Nephron progenitor cell (in vitro differentiated cells): Measurements from ENCODE around the gene TAX1BP1.

Experiments used
- DNase-seq: peaks from one replicate; pipeline ENCODE4 v3.0.0; 2021
- H3K27ac Mint-ChIP-seq: 2 replicates; pipeline ENCODE4 v1.8.0; 2021; ENCODE audit warnings: mild to moderate bottlenecking, moderate library complexity, mixed read lengths
- H3K27me3 Mint-ChIP-seq: 2 replicates; pipeline ENCODE4 v1.8.0; 2021; ENCODE audit warnings: mild to moderate bottlenecking, low read depth, mixed read lengths; ENCODE audit not compliant: poor library complexity
- H3K36me3 Mint-ChIP-seq: 2 replicates; pipeline ENCODE4 v1.8.0; 2021; ENCODE audit warnings: low read depth, mixed read lengths
- H3K4me1 Mint-ChIP-seq: 2 replicates; pipeline ENCODE4 v1.8.0; 2021; ENCODE audit warnings: mixed read lengths
- H3K4me3 Mint-ChIP-seq: 2 replicates; pipeline ENCODE4 v1.8.0; 2021; ENCODE audit warnings: mild to moderate bottlenecking, moderate library complexity, mixed read lengths
- H3K9me3 Mint-ChIP-seq: 2 replicates; pipeline ENCODE4 v1.8.0; 2021; ENCODE audit warnings: mild to moderate bottlenecking, moderate library complexity, mixed read lengths
- CTCF ChIP-seq: fragments of 200-600 bp; sonication (generic); IDR thresholded peaks from 2 replicates; pipeline ENCODE4 v1.5.0; 2021; ENCODE audit warnings: antibody characterized with exemption

The TAX1BP1 gene

GRCh38 chr7:27826357-27826756 lies 86.4 kb downstream of the TAX1BP1 start:
- DNase-seq = no peak
- Mint-ChIP-seq H3K36me3 (peaks cover 18% of the 10 kb centered on the region), H3K27ac (peak overlapping the region; percentile 40), H3K27me3 (no peaks in the 10 kb centered on the region), H3K4me1 (peaks cover 5% of the 10 kb centered on the region), H3K4me3 (no peak overlapping the region), H3K9me3 (no peaks in the 10 kb centered on the region)
- no peak for TF ChIP-seq CTCF

GRCh38 chr7:27834179-27834921 lies 94.4 kb downstream of the TAX1BP1 start:
- H3K9me3 Mint-ChIP-seq = no peaks in the 10 kb centered on the region
- peaks cover 33% of the 10 kb centered on the region for H3K4me1 Mint-ChIP-seq
- no peak for DNase-seq
- TF ChIP-seq CTCF = no peak
- H3K36me3 Mint-ChIP-seq = no peaks in the 10 kb centered on the region
- H3K27me3 Mint-ChIP-seq = no peaks in the 10 kb centered on the region
- H3K27ac Mint-ChIP-seq = no peak overlapping the region
- no peak overlapping the region for H3K4me3 Mint-ChIP-seq

- DNase-seq = no peak
- no peak overlapping the region for H3K27ac Mint-ChIP-seq
- no peaks in the 10 kb centered on the region for H3K27me3 Mint-ChIP-seq
- TF ChIP-seq CTCF = no peak
- H3K4me1 Mint-ChIP-seq = peaks cover 38% of the 10 kb centered on the region
- H3K36me3 Mint-ChIP-seq = no peaks in the 10 kb centered on the region
- H3K9me3 Mint-ChIP-seq = no peaks in the 10 kb centered on the region
- no peak overlapping the region for H3K4me3 Mint-ChIP-seq
Observed at GRCh38 chr7:27835376-27835775, 95.4 kb downstream of the TAX1BP1 start.

GRCh38 chr7:27836536-27836935 lies 96.6 kb downstream of the TAX1BP1 start:
- no peak for TF ChIP-seq CTCF
- Mint-ChIP-seq H3K27me3 (peaks cover 3% of the 10 kb centered on the region), H3K9me3 (no peaks in the 10 kb centered on the region), H3K27ac (peak overlapping the region; percentile 11), H3K4me1 (peaks cover 50% of the 10 kb centered on the region), H3K4me3 (no peak overlapping the region), H3K36me3 (no peaks in the 10 kb centered on the region)
- no peak for DNase-seq

- peaks cover 70% of the 10 kb centered on the region for H3K4me1 Mint-ChIP-seq
- no peaks in the 10 kb centered on the region for H3K9me3 Mint-ChIP-seq
- H3K4me3 Mint-ChIP-seq = no peak overlapping the region
- no peak for TF ChIP-seq CTCF
- H3K27me3 Mint-ChIP-seq = peaks cover 7% of the 10 kb centered on the region
- H3K27ac Mint-ChIP-seq = no peak overlapping the region
- no peak for DNase-seq
- H3K36me3 Mint-ChIP-seq = no peaks in the 10 kb centered on the region
Observed at GRCh38 chr7:27839099-27839498, 99.1 kb downstream of the TAX1BP1 start.

GRCh38 chr7:27840313-27840712 lies 100.4 kb downstream of the TAX1BP1 start:
- Mint-ChIP-seq H3K4me3 (no peak overlapping the region), H3K9me3 (no peaks in the 10 kb centered on the region)
- no peak for DNase-seq

More at GRCh38 chr7:27840313-27840712, 100.4 kb downstream of the TAX1BP1 start:
- H3K27me3 Mint-ChIP-seq = peaks cover 11% of the 10 kb centered on the region
- peaks cover 66% of the 10 kb centered on the region for H3K4me1 Mint-ChIP-seq
- no peaks in the 10 kb centered on the region for H3K36me3 Mint-ChIP-seq
- peak overlapping the region; percentile 54 for H3K27ac Mint-ChIP-seq
- TF ChIP-seq CTCF = no peak
